Activated CD4-positive, alpha-beta T cell treated with anti-CD3 and anti-CD28 coated beads, Interleukin-2, amount 50 U/mL, for 24 hours (primary cell): Measurements from ENCODE around the gene CDH4.

Experiments
- DNase-seq, 2 donors: peaks; one replicate each; pipeline ENCODE4 v3.0.0-alpha.2; 2020; ENCODE audit warnings: low read depth in 1 of 2, low spot score in 1 of 2

Gene CDH4

GRCh38 chr20:61528591-61528990 lies 276.5 kb downstream of the CDH4 start:
- DNase-seq, result no peak

DNA sequence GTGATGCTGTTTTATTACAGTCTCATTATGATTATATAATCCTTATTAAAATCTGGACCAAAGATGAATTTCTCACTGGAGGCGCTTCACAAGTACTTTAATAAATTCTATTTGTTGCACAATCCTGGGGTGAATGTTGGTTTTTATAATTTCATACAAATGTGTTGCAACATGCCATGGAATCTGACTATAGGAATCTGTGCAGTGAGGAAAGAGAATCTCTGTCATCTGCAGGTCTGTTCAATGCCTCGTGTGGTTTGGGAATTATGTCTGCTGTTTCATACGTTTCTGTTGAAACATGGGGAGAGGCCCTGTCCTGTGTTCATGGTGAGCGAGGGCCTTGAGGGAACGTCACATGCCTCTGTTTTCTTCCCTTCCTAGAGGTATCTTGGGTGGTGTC lies 277.3 kb downstream of the CDH4 start:
- no peak for DNase-seq

GRCh38 chr20:61531553-61532345 lies 279.7 kb downstream of the CDH4 start:
- no peak for DNase-seq

- no peak for DNase-seq
Measured at GRCh38 chr20:61532736-61533135, 280.7 kb downstream of the CDH4 start.

DNA sequence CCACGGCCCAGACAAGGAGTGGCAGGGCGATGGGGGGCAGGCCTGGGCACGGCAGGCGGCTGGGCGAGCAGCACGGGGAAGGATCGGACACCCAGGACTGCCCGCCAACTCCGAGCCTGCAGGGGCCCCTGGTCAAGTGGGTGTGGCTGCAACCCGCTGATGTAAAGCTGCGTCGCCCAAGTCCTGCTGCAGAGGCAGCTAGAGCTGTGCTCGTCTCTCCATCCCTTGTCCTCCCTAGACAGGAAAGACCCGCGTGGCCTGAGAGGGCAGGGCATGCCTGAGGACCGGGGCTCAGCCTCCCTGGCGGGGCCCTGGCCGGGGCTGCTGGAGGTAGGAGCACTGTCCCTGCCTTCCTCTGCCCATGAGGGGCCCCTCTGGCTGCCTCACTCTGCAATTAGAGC lies 281.2 kb downstream of the CDH4 start:
- DNase-seq, result no peak

GRCh38 chr20:61534346-61534745 lies 282.3 kb downstream of the CDH4 start:
- DNase-seq, result no peak

- DNase-seq, result no peak
Measured at GRCh38 chr20:61535091-61535490, 283.0 kb downstream of the CDH4 start.

DNA sequence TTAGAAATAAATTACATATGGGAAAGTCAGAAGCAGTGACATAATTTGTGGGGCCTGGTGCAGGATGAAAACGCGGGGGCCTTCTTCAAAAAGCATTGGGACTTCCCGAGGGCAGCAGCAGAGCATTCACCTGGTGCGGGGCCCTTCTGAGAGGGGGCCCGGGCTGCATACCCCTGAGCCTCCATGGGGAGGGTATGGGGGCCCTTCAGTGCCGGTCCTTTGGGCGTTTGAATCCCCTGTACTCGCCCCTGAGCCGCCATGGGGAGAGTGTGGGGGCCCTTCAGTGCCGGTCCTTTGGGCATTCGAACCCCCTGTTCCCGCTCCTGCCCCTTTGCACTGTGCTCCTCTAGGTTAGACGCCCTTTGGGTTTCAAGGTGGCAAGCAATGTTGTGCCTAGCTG lies 283.5 kb downstream of the CDH4 start:
- DNase-seq, result no peak

- DNase-seq, result no peak
Measured at GRCh38 chr20:61535956-61536355, 283.9 kb downstream of the CDH4 start.

- DNase-seq, result no peak
Measured at GRCh38 chr20:61536671-61537070, 284.6 kb downstream of the CDH4 start.

DNA sequence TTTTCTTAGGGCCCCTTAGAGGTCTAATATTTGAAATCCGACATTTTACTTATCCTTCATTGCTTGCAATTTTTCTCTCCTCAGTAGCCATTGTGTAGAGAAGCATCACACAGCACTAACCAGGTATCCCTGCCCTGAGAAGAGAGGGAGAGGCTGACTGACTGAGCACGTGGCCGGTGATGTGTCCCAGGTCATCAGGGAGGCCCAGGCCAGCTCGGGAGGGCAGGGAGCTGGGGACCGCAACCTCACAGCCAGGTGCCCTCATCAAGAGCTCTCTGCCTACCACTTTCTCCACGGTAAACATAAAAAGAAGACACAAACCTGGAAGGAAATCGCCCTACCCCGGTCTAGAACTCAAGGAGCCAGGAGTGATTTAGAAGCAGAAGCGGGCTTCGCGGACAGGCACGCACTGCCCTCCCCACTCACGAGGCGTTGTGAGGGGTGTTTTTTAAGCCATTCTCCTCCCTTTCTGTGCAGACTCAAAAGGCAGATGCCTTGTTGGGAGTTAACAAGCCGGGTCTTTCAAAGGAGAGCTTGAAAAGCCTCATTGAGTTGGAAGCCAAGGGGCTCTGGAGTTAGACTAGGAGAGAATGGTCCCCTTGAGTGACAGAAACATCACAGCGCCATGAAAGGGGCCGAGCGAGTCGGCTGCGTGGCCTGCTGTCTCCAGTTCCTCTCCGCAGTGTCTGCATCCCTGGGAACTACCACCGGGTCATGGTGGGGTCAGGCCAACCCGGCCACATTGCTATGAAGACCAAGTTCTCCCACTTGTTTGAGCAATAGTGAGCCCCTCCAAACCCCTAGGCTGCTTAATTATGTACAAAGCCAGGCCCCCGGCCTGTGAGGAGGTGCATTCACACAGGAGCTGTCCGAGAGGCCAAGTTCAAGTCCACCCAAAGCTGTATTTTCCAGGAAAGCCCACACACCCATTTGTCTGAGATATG lies 285.4 kb downstream of the CDH4 start:
- DNase-seq, result no peak

DNA sequence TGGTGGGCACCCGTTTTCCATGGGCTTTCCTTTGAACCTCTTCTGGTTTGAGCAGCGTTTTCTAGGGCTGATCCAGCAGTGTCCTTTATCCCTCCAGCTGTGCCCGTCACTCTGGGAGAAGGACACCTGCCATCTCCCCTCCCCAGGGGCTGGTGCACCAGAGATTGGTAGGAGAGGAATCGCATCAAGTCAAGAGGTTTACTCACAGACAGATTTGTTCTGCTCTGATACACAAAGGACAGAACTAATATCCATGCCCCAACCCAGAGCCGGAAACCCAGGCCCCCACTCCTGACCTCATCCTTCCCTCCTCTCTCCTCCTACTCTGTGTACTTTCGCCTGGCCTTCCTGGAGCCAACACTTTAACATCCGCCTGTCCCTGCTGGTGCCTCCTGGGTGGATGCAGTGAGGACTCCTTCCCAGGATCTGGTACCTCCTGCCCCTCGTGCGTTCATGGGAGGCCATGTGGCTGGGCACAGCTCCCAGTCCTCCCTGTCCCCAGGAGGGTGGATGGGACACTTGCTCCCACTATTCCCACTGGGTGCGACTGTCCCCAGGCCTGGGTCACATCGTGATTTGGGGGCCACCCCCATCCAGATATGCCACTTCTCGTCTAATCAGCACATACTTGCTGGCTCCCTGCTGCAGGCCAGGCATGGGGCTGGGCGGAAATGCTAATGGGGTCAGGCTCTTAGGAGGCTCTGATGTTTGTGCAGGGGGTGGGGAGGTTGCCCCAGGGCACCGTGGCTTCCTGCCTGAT lies 286.3 kb downstream of the CDH4 start:
- DNase-seq, result no peak

DNA sequence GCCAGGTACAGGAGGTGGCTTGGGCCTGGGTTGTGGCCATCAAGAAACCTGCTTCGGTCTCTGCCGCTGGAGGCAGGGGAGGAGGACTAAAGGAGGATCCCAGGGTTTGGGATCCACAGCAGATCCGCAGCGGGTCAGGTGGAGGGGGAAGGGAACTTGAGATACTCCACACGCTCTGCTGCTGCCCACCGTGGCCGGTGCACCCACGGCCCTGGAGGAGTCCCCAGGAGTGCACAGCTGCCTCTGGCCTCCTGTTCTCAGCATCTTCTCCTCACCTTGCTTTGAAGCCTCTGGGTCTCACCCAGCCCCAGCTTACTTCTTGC lies 286.8 kb downstream of the CDH4 start:
- no peak for DNase-seq

GRCh38 chr20:61539706-61540360 lies 287.8 kb downstream of the CDH4 start:
- no peak for DNase-seq

GRCh38 chr20:61541537-61541936 lies 289.5 kb downstream of the CDH4 start:
- DNase-seq, result no peak

GRCh38 chr20:61543086-61543485 lies 291.0 kb downstream of the CDH4 start:
- no peak for DNase-seq

DNA sequence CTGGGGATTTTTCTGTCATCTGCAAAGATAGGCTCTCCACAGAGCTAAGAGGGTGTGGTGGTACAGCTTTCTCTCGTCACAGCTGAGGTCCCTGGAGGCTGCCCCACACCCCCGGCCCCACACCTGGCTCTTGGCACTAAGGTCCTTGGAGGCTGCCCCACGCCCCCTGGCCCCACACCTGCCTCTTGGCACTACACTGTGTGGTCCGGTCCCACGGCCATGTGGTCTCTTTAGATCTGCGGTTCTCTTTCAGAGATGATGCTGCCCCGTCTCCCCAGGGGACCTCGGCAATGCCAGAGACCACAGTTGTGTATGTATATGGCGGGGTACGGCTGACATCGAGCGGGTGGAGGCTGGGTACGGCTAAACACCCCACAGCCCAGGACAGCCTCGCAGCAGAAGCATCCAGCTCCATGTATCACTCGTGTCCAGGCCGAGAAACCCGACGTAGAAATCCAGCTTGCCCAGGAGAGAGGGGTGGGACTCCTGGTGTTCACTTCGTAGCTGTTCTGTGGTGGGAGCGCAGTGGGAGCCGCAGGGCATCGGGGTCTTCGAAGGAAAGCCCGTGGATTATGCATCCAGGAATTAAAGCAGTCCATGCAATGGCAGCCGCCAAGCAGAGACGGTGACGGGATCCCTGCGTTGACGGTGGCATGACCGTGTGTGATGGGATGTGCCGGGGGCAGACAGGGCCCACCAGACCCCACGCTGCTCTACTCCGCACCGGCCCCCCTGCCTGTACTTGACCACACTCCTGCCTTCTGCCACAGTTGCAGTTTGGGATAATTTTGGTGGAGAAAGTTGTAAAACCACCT lies 292.1 kb downstream of the CDH4 start:
- DNase-seq, result no peak

DNA sequence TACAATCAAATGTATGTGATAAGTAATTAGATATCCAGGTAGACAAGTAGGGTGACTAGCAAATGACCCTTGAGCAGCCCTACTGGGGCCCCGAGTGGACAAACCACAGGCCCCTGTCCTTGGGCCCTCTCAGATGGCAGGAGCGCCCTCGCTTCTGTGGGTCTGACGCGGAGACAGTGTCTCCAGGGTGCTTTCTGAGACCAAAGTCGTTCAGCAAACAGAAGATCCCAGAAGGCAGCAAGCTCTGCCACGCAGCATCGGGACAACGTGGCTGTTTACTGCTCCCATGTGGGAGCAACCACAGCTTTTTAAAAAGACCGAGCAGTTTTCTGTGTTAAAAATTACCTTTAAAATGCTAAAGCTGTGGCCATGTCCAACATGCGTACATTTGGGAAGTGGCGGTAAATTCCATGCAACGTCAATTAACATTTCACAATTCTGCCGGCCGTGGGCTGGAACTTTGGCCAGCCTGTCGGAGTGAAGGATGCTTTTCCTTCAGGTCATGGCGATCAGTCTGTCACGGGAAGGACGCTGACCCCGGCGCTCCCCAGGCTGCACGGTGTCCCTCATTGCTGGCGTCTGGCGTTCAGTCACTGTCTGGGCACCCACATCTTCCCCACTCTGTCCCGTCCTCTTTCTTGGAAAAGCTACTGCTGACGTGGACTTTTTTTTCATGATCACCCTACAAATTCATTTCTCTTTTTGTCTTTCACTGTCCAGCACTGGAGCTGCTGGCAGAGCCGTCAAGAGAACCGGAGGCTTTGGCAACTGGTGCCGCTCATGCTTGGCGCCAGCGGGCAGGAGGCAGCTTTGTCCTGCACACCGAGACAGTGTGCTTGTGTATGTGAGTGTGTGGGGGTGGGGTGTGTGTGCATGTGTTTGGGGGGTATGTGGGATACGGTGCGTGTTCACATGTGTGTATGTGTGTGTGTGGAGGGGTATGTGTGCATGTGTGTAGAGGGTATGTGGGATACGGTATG lies 293.1 kb downstream of the CDH4 start:
- no peak for DNase-seq

DNA sequence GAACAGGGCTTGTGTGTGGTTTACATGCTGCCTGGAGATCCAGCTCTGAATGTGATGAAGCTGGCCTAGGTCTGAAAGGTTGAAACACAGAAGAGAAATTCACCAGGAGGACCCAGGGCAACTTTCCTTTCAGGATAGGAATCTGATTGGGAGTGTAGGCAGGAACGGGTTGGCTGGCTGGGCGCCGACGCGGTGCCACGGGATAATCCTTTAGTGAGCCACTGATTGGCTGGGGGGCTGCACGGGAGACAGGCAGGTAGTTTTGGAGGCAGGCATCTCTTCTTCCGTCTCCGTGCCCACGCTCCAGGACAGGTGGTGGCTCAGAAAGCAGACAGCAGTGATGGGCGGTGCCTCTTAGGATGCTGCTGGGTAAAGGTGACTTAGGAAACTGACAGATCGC lies 294.6 kb downstream of the CDH4 start:
- DNase-seq, result no peak
